HG02763 (cell line): ENCODE measurements around the gene EVA1A.

Experiments
- ATAC-seq: cut with Tn5 transposase; IDR thresholded peaks from one replicate; pipeline ENCODE4 v1.9.1; 2021; ENCODE audit warnings: mild to moderate bottlenecking, moderate library complexity; ENCODE audit not compliant: unreplicated experiment

Gene EVA1A

GRCh38 chr2:75592030-75592429, 31.3 kb upstream of the EVA1A start:
- ATAC-seq, result no peak

- ATAC-seq, result no peak
Measured at GRCh38 chr2:75589391-75590105, 28.8 kb upstream of the EVA1A start.

- no peak for ATAC-seq
Measured at GRCh38 chr2:75587954-75588587, 27.3 kb upstream of the EVA1A start.

- ATAC-seq, result no peak
Measured at GRCh38 chr2:75586971-75587370, 26.2 kb upstream of the EVA1A start.

GRCh38 chr2:75582840-75583239, 22.1 kb upstream of the EVA1A start:
- ATAC-seq, result no peak

- no peak for ATAC-seq
Measured at GRCh38 chr2:75580606-75581005, 19.9 kb upstream of the EVA1A start.

- no peak for ATAC-seq
Measured at GRCh38 chr2:75580156-75580555, 19.4 kb upstream of the EVA1A start.

GRCh38 chr2:75579186-75579585, 18.4 kb upstream of the EVA1A start:
- ATAC-seq, result no peak

GRCh38 chr2:75577280-75577679, 16.5 kb upstream of the EVA1A start:
- no peak for ATAC-seq

GRCh38 chr2:75574106-75574505, 13.4 kb upstream of the EVA1A start:
- no peak for ATAC-seq

- ATAC-seq, result no peak
Measured at GRCh38 chr2:75573145-75573878, 12.6 kb upstream of the EVA1A start.

GRCh38 chr2:75571730-75572430, 11.1 kb upstream of the EVA1A start:
- no peak for ATAC-seq

GRCh38 chr2:75570948-75571729, 10.4 kb upstream of the EVA1A start:
- ATAC-seq, result no peak

GRCh38 chr2:75570024-75570947, 9.5 kb upstream of the EVA1A start:
- no peak for ATAC-seq

- ATAC-seq, result no peak
Measured at GRCh38 chr2:75569546-75569945, 8.8 kb upstream of the EVA1A start.

GRCh38 chr2:75568174-75568573, 7.4 kb upstream of the EVA1A start:
- no peak for ATAC-seq

GRCh38 chr2:75565472-75566462, 5.0 kb upstream of the EVA1A start:
- no peak for ATAC-seq

GRCh38 chr2:75564713-75565359, 4.1 kb upstream of the EVA1A start:
- ATAC-seq, result no peak
